ENCODE results near the gene CACNA1G. TPM values are rescaled to one million over a fixed set of nuclear protein-coding genes. Genes with fewer than 3 reads are reported as not detected.

CACNA1G gene
- total and polyA plus RNA-seq, 4 donors, result under 0.01 to 0.14 (median 0.01) TPM; not detected in 1

GRCh38 chr17:50517504-50518383 is 42.8 kb upstream of the CACNA1G start (continued):
- no peak for TF ChIP-seq REST (IDR thresholded peaks at IDR 0.05)

GRCh38 chr17:50518384-50519023 is 42.0 kb upstream of the CACNA1G start:
- Histone ChIP-seq H3K9ac (ENCODE audit: low read depth in 1 of 2, low read length in 2 of 2) (no peak overlapping the region), H3K27ac (ENCODE audit: low read depth in 1 of 2, low read length in 2 of 2) (no peak overlapping the region), H3K36me3 (ENCODE audit: control insufficient read depth in 4 of 4, insufficient read depth in 3 of 4, low read depth in 1 of 4, low read length in 3 of 4) (no peaks in the 10 kb centered on the region), H3K9me3 (ENCODE audit: control insufficient read depth in 4 of 4, low read length in 3 of 4) (no peaks in the 10 kb centered on the region), H3K4me1 (ENCODE audit: control insufficient read depth in 4 of 4, insufficient read depth in 4 of 4, low read length in 3 of 4) (peaks cover 2 to 15% (median 13%) of the 10 kb centered on the region in 4 donors), H3K4me3 (ENCODE audit: low read depth in 1 of 3, low read length in 3 of 3) (no peak overlapping the region), H3K27me3 (ENCODE audit: control insufficient read depth in 4 of 4, insufficient read depth in 4 of 4, low read length in 3 of 4) (no peaks in the 10 kb centered on the region)
- DNase-seq (ENCODE audit: low spot score), result no peak
- WGBS, result 90% methylated on average over 13 of the region's 13 CpGs
- TF ChIP-seq GABPA (IDR thresholded peaks at IDR 0.05 in 1 of 2, conservative IDR thresholded peaks at IDR 0.05 in 1 of 2) (no peak), JUND (IDR thresholded peaks at IDR 0.05) (no peak), YY1 (IDR thresholded peaks at IDR 0.05) (no peak), RXRA (IDR thresholded peaks at IDR 0.05) (no peak), TAF1 (conservative IDR thresholded peaks at IDR 0.05) (no peak)

GRCh38 chr17:50519141-50519834 is 41.2 kb upstream of the CACNA1G start:
- Histone ChIP-seq H3K9me3 (ENCODE audit: control insufficient read depth in 4 of 4, low read length in 3 of 4) (no peaks in the 10 kb centered on the region), H3K27me3 (ENCODE audit: control insufficient read depth in 4 of 4, insufficient read depth in 4 of 4, low read length in 3 of 4) (no peaks in the 10 kb centered on the region), H3K4me3 (ENCODE audit: low read depth in 1 of 3, low read length in 3 of 3) (no peak overlapping the region), H3K27ac (ENCODE audit: low read depth in 1 of 2, low read length in 2 of 2) (no peak overlapping the region), H3K4me1 (ENCODE audit: control insufficient read depth in 4 of 4, insufficient read depth in 4 of 4, low read length in 3 of 4) (peaks cover 2 to 15% (median 13%) of the 10 kb centered on the region in 4 donors), H3K36me3 (ENCODE audit: control insufficient read depth in 4 of 4, insufficient read depth in 3 of 4, low read depth in 1 of 4, low read length in 3 of 4) (no peaks in the 10 kb centered on the region), H3K9ac (ENCODE audit: low read depth in 1 of 2, low read length in 2 of 2) (no peak overlapping the region)
- no peak for DNase-seq (ENCODE audit: low spot score)
- TF ChIP-seq HNF4G (IDR thresholded peaks at IDR 0.05), result no peak
- no peak for TF ChIP-seq FOXA1 (IDR thresholded peaks at IDR 0.05)
- 93% methylated on average over 8 of the region's 8 CpGs for WGBS

- WGBS, result 87% methylated on average over 2 of the region's 2 CpGs
- no peak for TF ChIP-seq ATF3 (IDR thresholded peaks at IDR 0.05)
- no peak for TF ChIP-seq ZBTB33 (IDR thresholded peaks at IDR 0.05)
Measured at GRCh38 chr17:50520483-50520882, 40.0 kb upstream of the CACNA1G start.

More at GRCh38 chr17:50520483-50520882, 40.0 kb upstream of the CACNA1G start:
- H3K4me1 ChIP-seq (ENCODE audit: control insufficient read depth in 4 of 4, insufficient read depth in 4 of 4, low read length in 3 of 4), result peaks cover 0 to 4% (median 2%) of the 10 kb centered on the region in 4 donors
- no peak overlapping the region for H3K4me3 ChIP-seq (ENCODE audit: low read depth in 1 of 3, low read length in 3 of 3)
- DNase-seq (ENCODE audit: low spot score), result no peak
- H3K9ac ChIP-seq (ENCODE audit: low read depth in 1 of 2, low read length in 2 of 2), result no peak overlapping the region
- H3K27me3 ChIP-seq (ENCODE audit: control insufficient read depth in 4 of 4, insufficient read depth in 4 of 4, low read length in 3 of 4), result no peaks in the 10 kb centered on the region
- H3K36me3 ChIP-seq (ENCODE audit: control insufficient read depth in 4 of 4, insufficient read depth in 3 of 4, low read depth in 1 of 4, low read length in 3 of 4), result no peaks in the 10 kb centered on the region
- H3K27ac ChIP-seq (ENCODE audit: low read depth in 1 of 2, low read length in 2 of 2), result no peak overlapping the region
- H3K9me3 ChIP-seq (ENCODE audit: control insufficient read depth in 4 of 4, low read length in 3 of 4), result no peaks in the 10 kb centered on the region

All from liver (tissue), 9 donors.